SHP77 treated with DMSO at 0.1 percent for 48 hours (cell line): ENCODE data around the gene POLN.

Source experiments
- DNase-seq: peaks from one replicate; lab custom pipeline; 2025; lab: John Stamatoyannopoulos, UW

The POLN gene

DNA sequence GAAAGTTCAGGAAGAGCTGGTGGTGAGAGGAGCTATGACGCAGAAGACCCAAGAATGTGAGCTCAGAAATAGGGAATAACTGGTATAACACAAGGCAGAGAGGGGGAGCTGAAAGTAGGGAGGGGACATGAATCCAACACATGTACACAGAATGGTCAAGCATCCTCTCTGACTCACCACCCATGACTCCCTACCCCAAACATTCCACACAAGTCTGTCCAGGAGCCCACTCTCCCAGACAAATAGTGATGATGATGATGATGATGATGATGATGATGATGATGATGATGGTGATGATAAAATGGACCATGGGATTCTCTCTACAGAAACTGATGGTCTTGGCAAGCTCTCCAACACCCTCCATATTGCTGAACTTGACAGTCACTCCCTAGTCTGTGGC, 136.4 kb downstream of the POLN start:
- no peak for DNase-seq

DNA sequence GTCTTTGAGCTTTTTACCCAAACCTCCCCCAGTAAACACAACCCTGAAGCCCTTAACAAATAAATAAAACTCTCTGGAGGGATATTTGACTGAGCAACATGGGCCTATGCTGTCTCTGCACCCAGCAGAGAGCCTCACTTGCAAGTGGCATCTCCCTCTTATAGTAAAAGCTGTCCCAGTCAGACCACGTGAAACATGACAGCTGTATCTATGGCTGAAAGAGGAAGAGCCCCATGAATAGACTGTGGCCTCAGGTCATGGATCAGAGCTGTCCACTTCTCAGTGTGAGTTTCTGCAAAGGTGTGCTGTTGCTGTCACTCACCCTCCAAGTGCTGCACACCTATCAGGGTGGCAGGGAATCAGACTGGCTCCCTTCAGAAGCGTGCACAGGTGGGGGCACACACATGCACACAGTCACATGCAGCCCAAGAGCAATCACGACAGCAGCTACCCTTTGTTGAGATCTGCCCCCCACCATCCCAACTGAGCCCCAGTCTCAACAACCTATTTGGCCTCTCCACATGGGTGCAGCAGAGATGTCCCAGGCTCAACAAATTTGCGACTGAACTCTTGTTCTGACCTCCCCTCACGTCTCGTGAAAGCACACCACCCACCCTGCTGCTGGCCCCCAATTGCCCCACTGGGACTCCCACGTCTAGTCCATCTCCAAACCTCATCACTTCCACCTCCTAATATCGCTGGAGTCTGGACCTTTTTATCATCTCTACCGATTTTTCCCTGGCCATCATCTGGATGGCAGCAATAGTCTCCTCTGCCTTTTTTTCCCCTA, 137.2 kb downstream of the POLN start:
- DNase-seq: no peak

DNA sequence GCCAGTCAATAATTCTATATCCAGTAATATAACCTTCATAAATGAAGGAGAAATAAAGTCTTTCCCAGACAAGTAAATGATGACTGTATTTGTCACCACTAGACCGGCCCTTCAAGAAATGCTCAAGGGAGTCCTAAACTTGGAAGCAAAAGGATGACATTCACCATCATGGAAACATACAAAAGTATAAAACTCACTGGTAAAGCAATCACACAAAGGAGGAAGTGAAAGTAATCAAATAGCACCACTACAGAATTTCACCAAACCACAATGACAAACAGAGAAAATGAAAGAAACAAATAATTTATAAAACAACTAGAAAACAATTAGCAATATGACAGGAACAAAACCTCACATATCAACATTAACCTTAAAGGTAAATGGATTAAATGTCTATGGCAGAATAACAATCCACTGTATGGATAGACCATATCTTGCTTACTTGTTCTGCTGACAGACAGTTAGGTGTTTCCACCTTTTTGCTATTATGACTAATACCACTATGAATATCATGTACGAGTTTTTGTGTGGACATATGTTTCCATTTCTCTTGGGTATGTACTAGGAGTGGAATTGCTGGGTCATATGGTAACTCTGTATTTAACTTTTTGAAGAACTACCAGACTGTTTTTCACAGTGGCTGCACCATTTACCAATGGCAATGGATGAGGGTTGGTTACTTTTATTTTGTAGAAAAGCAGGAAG, 137.9 kb downstream of the POLN start:
- no peak for DNase-seq

DNA sequence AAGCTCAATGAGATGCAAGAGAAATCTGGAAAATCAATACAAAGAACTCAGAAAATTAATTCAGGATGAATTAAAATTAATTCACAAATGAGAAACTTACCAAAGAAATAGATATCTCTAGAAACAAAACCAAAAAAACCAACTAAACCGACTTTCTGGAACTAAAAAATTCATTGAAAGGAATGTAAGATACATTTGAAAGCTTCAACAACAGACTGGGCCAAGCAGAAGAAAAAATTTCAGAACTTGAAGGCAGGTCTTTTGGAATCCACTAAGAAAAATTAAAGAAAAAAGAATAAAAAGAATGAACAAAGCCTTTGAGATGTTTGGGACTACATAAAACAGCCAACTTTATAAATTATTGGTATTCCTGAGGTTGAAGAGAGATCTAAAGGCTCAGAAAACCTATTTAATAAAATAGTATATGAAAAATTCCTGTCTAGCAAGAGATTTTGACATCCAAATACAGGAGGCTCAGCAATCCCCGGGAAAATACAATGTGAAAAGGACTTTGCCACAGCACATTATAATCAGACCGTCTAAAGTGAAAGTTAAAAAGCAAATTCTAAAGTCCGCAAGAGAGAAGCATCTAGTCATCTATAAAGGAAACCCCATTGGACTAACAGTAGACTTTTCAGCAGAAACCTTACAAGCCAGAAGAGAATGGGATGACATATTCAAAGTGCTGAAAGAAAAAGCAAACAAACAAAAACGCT, 138.6 kb downstream of the POLN start:
- DNase-seq: no peak

DNA sequence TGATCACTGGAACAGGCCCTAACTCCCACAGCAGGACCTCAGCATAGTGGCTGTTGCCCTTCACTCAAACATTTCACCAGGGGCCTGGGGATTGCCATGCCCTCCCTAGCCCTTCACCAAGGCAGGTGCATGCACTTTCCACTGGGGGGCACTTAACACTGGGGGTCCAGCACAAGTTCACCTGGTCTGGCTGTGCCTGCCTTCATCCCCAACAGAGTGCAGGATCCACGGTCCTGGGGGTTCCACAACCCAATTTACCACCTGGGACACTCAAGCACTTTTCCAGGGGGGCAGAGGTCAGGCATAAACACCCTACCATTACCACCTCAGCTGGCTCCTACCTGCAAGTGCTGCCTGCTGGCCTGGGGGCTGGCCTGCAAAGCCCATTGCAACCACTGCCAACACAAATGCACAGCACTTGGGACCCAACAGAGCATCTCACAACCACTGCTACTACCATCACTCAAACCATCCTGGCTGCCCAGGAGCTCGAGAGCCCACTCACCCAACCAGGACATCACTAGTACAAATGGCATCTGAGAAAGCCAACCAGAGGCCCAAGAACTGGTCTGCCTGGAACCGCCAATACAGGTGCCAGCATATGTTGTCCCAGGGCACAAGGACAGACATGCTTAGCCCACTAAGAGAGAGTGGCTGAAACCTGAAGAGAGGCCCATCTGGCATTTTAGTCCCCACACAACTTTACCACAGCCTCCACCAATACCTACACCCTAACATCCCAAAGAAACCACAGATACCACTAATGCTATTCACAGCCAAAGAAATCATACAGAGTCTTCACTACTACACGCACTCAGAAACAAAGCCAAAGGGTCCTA, 139.7 kb downstream of the POLN start:
- no peak for DNase-seq

DNA sequence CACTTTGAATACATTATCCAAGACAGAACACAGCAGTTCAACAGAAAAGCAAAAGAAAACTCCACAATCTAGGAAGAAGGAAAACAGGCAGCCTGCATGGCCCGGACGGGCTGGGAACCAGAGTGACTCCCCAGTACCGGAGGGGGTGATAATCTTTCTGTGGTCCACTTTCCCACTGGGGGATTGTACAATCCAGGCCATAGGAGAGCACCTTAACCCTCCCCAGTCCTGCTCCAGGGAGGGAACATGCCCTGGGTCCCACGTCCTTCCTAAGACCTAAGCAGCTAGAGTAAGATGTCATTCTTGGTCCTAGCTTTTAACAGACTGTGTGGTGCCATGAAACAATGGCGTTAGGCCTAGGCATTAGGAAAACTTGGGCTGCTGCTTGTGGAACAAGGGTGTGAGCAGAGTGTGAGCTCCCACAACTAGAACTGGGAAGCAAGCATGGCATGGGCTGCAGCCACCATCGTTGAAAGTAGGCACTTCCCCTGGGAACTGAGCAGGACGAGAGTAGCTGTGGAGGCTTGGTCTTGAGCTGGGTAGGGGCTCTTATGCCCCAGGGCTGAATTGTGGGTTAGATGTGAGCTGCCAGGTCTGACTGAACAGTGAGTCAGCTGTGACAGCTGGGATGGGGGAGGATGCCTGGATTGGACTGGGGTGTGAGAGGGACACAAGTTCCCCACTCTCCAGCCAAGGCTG, 140.4 kb downstream of the POLN start:
- no peak for DNase-seq

DNA sequence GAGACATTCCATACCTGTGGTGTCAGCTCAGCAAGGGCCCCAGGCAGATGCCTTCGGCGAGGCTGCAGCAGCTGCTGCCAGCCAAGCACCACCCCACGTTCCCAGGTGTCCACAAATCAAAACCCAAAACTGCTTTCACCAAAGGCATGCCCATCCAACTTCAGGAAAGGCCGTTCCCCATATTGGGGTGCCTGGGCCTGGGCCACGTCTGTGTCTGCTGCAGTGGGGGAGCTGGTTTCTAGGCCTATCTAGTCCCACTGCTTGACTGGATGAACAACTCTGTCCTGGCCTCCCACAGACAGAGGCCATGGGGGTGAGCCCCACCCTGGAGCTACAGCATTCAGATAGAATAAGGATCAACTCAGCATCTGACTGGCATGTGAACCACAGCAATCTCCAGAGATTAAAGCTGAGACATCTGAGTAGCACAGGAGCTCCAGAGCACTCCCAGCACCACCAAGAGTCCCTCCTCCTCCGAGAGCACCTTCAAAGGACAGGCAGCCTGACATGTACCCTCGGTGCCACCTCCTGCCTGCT, 145.8 kb downstream of the POLN start:
- DNase-seq: no peak

DNA sequence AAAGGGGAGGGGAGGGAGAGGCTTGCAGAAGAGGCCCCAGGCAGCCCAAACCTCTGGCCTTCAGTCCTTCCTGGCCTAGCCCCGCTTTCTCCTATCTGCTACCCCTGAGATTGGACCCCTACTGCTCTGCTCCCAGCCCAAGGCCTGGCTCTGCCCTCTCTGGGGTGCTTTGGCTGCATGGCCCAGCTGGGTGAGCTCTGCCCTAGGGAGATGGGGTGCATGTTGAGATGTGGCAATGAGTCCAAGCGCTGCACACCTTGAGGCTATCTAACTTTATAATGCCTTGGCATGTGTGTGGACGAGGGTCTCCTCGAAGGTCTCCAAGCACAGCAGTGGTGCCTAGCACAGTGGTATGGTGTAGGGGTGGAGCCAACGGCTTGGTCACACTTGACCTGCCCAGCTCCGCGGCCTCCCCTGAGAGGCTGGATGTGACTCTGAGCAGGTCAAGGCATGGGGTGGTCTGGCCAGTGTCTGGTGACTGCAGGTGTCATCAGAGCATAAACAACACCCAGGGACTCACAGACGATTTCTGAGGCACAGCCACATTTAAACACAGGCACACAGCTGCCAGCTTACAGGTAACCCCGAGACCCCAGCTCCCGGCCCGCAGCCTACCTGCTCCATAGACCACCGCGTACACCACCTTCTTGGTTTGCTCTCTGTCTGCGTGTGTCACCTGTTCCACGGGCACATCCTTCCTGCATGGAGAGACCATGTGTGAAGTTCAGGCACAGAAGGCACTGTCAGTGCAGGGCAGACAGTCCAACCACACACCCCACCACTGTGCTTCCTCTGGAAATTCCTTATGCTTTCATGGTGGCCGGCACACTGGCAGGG, 146.5 kb downstream of the POLN start:
- DNase-seq: no peak

DNA sequence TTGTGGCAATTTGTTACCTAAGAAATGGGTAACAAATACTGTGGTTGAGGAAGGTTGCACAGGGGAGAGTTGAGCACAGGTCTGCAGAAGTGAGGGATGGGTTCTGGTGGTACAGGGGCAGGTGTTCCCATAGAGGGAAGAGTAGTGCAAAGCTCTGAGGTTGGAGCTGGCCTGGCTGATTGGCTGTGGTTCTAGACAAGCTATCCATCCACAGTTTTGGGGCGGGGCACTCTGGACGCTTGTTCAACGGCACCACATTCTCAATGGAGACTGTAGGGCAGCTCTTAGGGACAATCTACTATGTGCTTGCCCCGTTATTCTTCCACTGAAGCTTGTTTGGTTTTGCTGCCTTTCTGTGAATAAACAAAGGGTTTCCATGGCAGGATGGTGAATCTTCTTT, 147.4 kb downstream of the POLN start:
- DNase-seq: no peak

DNA sequence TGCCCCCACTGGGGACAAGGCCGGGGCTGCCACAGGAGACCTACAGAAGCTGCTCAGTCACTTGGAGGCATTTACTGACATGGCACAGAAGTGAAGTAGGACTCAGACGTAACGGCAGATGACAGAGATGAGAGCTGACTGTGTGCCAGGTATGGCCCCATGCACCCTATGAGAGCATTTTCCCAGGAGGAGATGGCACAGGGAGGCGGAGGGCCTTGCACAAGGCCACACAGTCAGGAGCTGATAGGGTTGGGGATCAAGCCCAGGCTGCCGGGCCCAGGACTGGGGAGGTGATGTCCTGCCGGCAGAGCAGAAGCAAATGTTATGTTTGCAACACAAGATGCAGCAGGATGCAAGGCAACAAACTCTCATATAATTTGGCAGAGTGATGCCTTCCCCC, 148.7 kb downstream of the POLN start:
- DNase-seq: no peak

DNA sequence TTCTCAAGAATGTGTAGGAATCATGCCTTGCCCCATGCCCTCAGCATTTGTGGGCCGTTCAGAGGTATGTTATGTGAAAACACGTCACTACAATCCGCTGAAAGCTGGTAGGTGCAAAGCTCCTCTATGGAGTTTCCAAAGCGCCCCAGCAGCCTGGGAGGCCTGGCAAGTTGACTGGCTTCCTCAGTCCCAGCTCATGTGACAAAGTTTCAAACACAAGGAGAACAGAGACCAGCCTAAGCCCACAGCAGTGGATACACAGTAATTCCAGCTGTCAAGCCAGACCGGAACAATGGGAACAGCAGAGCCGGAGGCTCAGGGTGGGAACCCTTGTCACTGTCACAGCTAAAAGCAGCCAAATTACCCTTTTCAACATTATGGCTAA, 149.3 kb downstream of the POLN start:
- DNase-seq: no peak

DNA sequence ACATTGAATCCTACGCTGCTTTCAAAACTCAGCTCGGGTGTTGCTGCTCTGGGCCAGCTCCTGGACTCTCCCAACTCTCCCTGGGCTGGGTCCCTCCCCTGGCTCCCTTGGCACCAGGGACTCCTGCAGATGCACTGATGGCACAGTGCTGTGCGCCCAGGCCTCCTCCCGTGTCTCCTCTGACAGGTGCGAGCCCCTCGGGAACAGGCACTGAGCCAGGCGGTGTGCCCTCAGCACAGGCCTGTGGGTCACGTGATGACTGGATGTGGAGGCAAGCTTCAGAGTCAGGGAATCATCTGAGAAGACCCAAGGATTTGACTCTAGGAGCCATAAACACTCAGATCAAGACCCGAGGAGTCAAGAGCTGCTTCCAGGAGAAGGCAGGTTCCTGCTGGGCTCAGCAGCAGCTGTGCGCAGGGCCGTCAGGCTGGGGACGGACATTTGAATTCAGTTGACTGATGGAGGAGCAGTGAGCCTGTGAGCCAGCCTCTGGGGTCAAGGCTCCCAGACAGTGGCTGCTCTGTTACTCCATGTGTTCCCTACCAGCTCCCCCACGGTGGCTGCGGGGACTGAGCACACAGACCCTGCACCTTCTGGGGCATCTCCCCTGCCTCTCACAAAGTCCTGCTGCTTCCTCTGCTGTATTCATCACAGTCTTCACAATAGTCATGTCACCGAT, 149.8 kb downstream of the POLN start:
- no peak for DNase-seq

DNA sequence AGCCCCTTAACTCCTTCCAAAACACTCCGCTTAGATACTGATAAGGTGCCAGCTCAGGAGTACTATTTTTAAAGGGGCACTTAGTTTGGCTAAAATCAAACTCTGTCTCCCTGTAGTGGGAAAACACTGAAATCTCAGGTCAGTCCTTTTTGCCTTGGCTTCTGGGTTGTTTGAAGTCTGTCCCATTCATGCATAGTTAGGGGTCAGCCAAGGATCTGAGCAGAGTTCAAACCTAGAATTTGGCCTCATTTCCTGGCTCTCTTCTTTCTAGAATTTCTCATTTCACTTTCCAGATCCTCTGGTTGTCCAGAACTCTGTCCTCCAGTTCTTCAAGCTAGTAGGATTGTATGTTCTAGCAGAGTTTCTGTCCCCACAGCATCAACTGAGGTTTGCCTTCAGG, 151.3 kb downstream of the POLN start:
- DNase-seq: no peak

DNA sequence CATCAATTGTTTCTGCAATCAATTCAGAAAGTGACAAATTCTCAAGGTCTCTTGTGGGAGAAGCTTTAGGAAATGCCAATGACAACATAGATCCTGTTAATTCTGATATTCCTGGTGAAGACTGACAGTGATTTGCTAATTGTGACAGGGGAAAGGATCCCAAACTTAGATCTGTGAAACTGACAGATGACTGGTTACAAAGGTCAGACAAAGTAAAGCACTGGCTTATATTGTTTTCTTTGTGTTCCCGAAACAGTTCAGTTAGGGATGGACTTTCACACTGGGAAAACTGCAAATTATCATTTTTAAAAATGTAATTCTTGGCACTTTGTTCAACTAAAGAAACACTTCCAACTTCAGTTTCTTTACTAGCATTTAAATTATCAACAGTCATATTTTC, 152.7 kb downstream of the POLN start:
- DNase-seq: no peak

DNA sequence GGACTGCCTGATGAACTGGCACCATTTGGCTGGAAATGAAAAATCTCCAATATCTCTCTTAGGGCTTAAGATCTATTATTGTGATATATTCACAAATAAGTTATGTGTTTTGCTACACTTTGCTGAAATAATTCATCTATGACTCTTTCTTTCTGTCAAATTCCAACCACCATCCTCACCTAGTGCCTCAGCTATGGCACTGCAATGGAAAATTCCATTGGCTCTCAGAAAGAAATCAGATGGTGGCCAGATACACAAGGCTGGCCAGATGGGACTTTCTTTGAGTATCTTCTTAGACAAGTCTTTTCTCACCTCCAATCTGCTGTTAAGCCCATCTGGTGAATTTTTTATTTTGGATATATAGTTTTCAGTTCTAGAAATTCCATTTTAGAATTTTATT, 154.8 kb downstream of the POLN start:
- DNase-seq: no peak

DNA sequence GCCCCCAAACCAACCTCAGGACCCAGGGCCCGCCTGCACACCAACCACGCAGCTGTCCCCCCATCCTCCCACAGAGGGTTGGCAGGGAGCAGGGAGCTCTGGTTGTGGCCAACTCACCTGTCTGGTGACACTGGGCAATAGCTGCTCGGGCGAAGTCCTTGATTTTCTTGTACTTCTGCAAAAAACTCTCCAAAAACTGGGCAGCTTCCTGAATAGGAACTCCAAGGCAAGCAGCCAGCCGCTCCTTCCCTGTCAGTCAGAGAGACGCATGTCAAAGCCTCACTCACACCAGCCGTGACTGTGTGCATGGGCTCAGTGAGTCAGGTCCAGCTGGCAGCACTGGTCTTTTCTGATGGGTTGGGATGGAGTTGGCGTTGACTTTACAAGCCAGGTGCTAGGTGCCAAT, 156.4 kb downstream of the POLN start:
- DNase-seq: no peak

DNA sequence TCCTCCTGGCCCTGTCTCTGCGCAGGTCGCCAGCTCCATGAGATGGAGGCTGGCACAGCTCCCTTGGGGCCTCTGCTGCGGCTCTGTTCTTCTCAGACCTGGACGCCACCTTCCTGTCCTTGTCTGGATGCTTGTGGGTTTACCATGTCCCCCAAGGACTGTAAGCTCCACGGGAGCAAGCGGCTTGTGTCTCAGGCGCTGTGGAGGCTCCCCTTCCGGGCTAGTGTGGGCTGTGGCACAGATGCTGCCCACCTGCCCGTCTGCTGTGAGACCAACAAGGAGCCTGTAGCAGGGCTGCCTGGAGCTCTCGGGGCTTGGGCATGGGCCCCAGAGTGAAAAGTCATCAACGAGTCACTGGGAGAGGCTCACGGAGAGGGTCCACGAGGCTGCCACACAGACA, 157.6 kb downstream of the POLN start:
- DNase-seq: no peak

DNA sequence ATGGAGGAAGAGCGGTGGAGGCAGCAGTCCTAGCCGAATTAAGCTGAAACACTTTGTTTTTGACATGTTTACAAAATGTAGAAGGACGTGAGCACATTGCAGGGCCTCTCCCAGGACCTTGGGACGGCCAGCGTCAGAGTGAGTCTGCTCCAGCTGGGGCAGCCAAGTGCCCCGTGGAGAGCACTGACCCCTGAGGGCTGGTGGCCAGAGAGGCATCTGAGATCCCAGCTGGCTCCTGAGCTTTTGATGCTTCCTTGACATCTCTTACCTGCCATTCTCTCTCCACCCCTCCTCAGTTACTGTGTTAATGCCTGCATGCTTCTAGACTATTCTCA, 158.1 kb downstream of the POLN start:
- DNase-seq: no peak

DNA sequence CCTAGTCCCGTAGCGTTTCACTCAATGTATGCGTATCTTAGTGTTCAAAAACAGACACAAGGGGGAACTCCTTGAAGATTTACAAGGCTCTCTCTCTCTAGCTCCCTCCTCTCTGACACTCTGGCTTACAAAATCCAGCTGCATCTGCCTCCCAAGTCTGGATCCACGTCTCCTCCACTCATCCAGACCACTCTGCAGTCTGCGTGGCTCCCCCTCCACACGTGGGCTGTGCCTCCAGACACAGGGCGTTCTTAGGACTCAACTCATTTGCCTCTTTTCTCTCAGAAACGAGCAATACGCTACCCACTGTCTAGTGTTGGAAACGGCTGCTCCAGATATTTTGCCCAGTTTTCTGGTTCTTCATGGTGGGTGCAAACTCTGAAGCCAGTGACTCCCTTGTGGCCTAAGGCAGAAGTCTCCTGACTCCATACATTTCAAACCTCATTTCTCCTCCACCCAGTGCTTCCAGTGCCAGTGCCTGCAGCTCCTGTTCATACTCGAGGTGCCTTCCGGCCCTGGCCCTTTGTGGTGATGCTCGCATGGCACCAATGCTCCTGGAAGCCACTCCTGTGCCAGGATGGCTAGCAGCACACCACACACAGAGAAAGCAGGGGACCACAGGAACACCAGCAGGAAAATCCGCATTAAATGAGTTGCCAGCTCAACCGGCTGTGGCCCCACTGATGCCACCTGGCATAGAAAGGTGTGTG, 158.7 kb downstream of the POLN start:
- DNase-seq: no peak
